HepG2 (cell line): ENCODE measurements around the gene LSM12. TPM values are rescaled to one million over a fixed set of nuclear protein-coding genes. Genes with fewer than 3 reads are reported as not detected.
A peak's percentile ranks its signal among the peaks of the same experiment; 100 is the strongest.

Experiments used
- ATF7-NPFF ChIP-seq: sonication (generic); formaldehyde crosslinking; IDR thresholded peaks from 2 replicates; pipeline ENCODE4 v1.8.1; 2023; ENCODE audit warnings: mild to moderate bottlenecking, low read depth, missing genetic modification reagents, moderate library complexity
- MATR3 ChIP-seq: sonication (generic); formaldehyde crosslinking; IDR thresholded peaks from 2 replicates; pipeline ENCODE4 v1.4.0; 2020; ENCODE audit warnings: missing genetic modification reagents
- NBN ChIP-seq: fragments of 450-650 bp; conservative IDR thresholded peaks from 2 replicates; pipeline ENCODE4 v1.6.1; 2017
- PHB2 ChIP-seq: fragments of 450-650 bp; IDR thresholded peaks from 2 replicates; pipeline ENCODE4 v1.6.1; 2018; ENCODE audit not compliant: partially characterized antibody
- ZNF180 ChIP-seq: sonication (generic); formaldehyde crosslinking; IDR thresholded peaks from 2 replicates; pipeline ENCODE4 v1.4.0; 2020; ENCODE audit warnings: low read depth, missing genetic modification reagents, borderline replicate concordance
- ZNF451 ChIP-seq: sonication (generic); formaldehyde crosslinking; IDR thresholded peaks from 2 replicates; pipeline ENCODE4 v1.5.0; 2020; ENCODE audit warnings: mild to moderate bottlenecking, missing genetic modification reagents
- ZNF720 ChIP-seq: sonication (generic); formaldehyde crosslinking; IDR thresholded peaks from 2 replicates; pipeline ENCODE4 v1.4.0; 2020; ENCODE audit warnings: missing genetic modification reagents
- ZNF75D ChIP-seq: sonication (generic); formaldehyde crosslinking; IDR thresholded peaks from 2 replicates; pipeline ENCODE4 v1.8.1; 2023; ENCODE audit warnings: missing genetic modification reagents, mild to moderate bottlenecking, borderline replicate concordance
- ZNF768 ChIP-seq: sonication (generic); formaldehyde crosslinking; IDR thresholded peaks from 2 replicates; pipeline ENCODE4 v1.4.0; 2020; ENCODE audit warnings: missing genetic modification reagents
- ZNF782 ChIP-seq: sonication (generic); formaldehyde crosslinking; IDR thresholded peaks from 2 replicates; pipeline ENCODE4 v1.4.0; 2020; ENCODE audit warnings: missing genetic modification reagents, mild to moderate bottlenecking, borderline replicate concordance
- polyA plus RNA-seq, 8 experiments: library from polyadenylated mRNA; depleted of rRNA in 3 of 8; stranded (reverse) in 7 of 8; unstranded in 1 of 8; fragments of >200 nt; fragmentation: Illumina TruSeq in 4 of 8; extraction: Trizol in 4 of 8; gene quantifications; 2 replicates each; pipeline versions ENCODE4 v1.2.1 to v1.2.3, GENCODE V29; 2011 to 2016; ENCODE audit warnings: low read depth in 4 of 8, missing spikeins in 1 of 8, mixed read lengths in 1 of 8; ENCODE audit not compliant: insufficient read depth in 1 of 8
- total RNA-seq, 5 experiments: library from RNA; depleted of rRNA; stranded (reverse); fragments of >200 nt; fragmentation: Illumina TruSeq; extraction: Trizol; gene quantifications; 2 replicates each; pipeline ENCODE4 v1.2.3, GENCODE V29; 2016; ENCODE audit warnings: low read depth in 1 of 5
- TF ChIP-seq, protein P1 (sequence below): IDR thresholded peaks from 2 replicates; pipeline ENCODE4 v1.6.1; 2016; ENCODE audit warnings: low read depth
- TF ChIP-seq, protein P2 (sequence below): sonication (generic); formaldehyde crosslinking; IDR thresholded peaks from 2 replicates; pipeline ENCODE4 v1.4.0; 2020; ENCODE audit warnings: mild to moderate bottlenecking, low read depth, missing genetic modification reagents
- TF ChIP-seq, protein P3 (sequence below): sonication (generic); formaldehyde crosslinking; IDR thresholded peaks from 2 replicates; pipeline ENCODE4 v1.5.1; 2020; ENCODE audit warnings: missing genetic modification reagents, mild to moderate bottlenecking, borderline replicate concordance
- TF ChIP-seq, protein P4 (sequence below): IDR thresholded peaks from 2 replicates; pipeline ENCODE4 v1.6.1; 2016; ENCODE audit warnings: low read depth, control low read depth
- TF ChIP-seq, protein P5 (sequence below): sonication (generic); formaldehyde crosslinking; conservative IDR thresholded peaks from 2 replicates; pipeline ENCODE4 v1.8.1; 2023; ENCODE audit warnings: missing genetic modification reagents
- TF ChIP-seq, protein P6 (sequence below): sonication (generic); formaldehyde crosslinking; IDR thresholded peaks from 2 replicates; pipeline ENCODE4 v1.8.1; 2023; ENCODE audit warnings: mild to moderate bottlenecking, missing genetic modification reagents

LSM12 gene
- total and polyA plus RNA-seq, 2 of the 13 experiments (the other 11 are each of a cell fraction or from before 2014, with no cell fraction given): 52.8 to 55.7 TPM

DNA sequence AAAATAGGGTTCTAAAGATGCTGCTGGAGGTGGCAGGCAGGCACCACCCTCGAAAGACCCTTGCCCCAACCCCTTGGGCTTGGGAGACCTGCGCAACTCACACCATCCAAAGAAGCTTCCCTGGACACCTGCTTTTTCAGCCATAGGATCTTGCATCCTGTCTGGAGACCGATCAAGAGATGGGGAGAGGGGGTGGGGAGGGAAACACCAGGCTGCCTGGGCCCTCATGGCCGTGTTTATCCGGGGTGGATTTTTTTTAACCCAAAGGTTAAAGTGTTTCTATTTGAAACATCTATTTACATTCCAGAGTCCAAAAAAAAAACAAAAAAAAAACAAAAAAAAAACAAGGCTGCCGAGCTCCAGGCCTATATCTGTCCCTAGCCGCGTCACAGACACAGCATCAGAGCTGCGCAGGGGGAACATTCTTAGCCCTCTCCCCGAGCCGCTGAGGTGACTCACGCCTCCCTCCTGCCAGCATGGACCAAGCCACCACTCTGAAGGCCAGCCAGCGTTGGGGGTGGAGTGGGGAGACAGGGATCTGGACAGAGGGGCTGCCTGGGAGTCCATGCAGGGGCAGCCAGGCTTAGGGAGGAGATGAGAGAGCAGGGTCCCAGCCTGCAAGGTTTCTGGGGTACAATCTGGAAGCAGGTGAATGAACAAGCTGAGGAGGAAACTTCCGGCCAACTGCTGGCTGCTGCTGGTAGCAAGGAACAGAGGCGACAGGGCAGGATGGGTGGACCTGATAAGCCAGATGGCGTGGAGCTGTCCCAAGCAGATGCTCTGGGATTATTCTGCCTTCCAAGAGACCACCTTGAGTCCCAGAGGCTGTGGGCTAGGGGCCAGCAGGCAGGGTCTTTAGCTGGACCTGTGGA, 42.2 kb upstream of the LSM12 start (continued):
- TF ChIP-seq, protein P1, sequence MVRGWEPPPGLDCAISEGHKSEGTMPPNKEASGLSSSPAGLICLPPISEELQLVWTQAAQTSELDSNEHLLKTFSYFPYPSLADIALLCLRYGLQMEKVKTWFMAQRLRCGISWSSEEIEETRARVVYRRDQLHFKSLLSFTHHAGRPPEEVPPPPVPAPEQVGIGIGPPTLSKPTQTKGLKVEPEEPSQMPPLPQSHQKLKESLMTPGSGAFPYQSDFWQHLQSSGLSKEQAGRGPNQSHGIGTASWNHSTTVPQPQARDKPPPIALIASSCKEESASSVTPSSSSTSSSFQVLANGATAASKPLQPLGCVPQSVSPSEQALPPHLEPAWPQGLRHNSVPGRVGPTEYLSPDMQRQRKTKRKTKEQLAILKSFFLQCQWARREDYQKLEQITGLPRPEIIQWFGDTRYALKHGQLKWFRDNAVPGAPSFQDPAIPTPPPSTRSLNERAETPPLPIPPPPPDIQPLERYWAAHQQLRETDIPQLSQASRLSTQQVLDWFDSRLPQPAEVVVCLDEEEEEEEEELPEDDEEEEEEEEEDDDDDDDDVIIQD (CRISPR knock-in tag): peak; percentile 95
- no peak for TF ChIP-seq ZNF451
- TF ChIP-seq ZNF768 (CRISPR knock-in tag): peak; percentile 34
- TF ChIP-seq, protein P2, sequence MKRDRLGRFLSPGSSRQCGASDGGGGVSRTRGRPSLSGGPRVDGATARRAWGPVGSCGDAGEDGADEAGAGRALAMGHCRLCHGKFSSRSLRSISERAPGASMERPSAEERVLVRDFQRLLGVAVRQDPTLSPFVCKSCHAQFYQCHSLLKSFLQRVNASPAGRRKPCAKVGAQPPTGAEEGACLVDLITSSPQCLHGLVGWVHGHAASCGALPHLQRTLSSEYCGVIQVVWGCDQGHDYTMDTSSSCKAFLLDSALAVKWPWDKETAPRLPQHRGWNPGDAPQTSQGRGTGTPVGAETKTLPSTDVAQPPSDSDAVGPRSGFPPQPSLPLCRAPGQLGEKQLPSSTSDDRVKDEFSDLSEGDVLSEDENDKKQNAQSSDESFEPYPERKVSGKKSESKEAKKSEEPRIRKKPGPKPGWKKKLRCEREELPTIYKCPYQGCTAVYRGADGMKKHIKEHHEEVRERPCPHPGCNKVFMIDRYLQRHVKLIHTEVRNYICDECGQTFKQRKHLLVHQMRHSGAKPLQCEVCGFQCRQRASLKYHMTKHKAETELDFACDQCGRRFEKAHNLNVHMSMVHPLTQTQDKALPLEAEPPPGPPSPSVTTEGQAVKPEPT (CRISPR knock-in tag): no peak
- TF ChIP-seq ATF7-NPFF (CRISPR knock-in tag): no peak
- TF ChIP-seq MATR3 (CRISPR knock-in tag): no peak
- no peak for TF ChIP-seq PHB2
- TF ChIP-seq ZNF782 (CRISPR knock-in tag): peak; percentile 72; the same call in 1 of the 2 replicates
- no peak for TF ChIP-seq NBN
- TF ChIP-seq, protein P3, sequence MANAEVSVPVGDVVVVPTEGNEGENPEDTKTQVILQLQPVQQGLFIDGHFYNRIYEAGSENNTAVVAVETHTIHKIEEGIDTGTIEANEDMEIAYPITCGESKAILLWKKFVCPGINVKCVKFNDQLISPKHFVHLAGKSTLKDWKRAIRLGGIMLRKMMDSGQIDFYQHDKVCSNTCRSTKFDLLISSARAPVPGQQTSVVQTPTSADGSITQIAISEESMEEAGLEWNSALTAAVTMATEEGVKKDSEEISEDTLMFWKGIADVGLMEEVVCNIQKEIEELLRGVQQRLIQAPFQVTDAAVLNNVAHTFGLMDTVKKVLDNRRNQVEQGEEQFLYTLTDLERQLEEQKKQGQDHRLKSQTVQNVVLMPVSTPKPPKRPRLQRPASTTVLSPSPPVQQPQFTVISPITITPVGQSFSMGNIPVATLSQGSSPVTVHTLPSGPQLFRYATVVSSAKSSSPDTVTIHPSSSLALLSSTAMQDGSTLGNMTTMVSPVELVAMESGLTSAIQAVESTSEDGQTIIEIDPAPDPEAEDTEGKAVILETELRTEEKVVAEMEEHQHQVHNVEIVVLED (CRISPR knock-in tag): peak; percentile 60; the same call in 1 of the 2 replicates
- no peak for TF ChIP-seq ZNF75D (CRISPR knock-in tag)
- TF ChIP-seq ZNF180 (CRISPR knock-in tag): no peak
- TF ChIP-seq, protein P4, sequence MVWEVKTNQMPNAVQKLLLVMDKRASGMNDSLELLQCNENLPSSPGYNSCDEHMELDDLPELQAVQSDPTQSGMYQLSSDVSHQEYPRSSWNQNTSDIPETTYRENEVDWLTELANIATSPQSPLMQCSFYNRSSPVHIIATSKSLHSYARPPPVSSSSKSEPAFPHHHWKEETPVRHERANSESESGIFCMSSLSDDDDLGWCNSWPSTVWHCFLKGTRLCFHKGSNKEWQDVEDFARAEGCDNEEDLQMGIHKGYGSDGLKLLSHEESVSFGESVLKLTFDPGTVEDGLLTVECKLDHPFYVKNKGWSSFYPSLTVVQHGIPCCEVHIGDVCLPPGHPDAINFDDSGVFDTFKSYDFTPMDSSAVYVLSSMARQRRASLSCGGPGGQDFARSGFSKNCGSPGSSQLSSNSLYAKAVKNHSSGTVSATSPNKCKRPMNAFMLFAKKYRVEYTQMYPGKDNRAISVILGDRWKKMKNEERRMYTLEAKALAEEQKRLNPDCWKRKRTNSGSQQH (CRISPR knock-in tag): 0 out of 2 replicates have a peak, but pooled peaks have one; percentile 73
- TF ChIP-seq, protein P5, sequence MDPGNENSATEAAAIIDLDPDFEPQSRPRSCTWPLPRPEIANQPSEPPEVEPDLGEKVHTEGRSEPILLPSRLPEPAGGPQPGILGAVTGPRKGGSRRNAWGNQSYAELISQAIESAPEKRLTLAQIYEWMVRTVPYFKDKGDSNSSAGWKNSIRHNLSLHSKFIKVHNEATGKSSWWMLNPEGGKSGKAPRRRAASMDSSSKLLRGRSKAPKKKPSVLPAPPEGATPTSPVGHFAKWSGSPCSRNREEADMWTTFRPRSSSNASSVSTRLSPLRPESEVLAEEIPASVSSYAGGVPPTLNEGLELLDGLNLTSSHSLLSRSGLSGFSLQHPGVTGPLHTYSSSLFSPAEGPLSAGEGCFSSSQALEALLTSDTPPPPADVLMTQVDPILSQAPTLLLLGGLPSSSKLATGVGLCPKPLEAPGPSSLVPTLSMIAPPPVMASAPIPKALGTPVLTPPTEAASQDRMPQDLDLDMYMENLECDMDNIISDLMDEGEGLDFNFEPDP (CRISPR knock-in tag): 0 out of 2 replicates have a peak, but pooled peaks have one; percentile 71
- TF ChIP-seq, protein P6, sequence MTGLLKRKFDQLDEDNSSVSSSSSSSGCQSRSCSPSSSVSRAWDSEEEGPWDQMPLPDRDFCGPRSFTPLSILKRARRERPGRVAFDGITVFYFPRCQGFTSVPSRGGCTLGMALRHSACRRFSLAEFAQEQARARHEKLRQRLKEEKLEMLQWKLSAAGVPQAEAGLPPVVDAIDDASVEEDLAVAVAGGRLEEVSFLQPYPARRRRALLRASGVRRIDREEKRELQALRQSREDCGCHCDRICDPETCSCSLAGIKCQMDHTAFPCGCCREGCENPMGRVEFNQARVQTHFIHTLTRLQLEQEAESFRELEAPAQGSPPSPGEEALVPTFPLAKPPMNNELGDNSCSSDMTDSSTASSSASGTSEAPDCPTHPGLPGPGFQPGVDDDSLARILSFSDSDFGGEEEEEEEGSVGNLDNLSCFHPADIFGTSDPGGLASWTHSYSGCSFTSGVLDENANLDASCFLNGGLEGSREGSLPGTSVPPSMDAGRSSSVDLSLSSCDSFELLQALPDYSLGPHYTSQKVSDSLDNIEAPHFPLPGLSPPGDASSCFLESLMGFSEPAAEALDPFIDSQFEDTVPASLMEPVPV (CRISPR knock-in tag): no peak; the same call in 1 of the 2 replicates
- no peak for TF ChIP-seq ZNF720
